Keratinocyte (primary cell): ENCODE results near the gene CTCF. TPM values are rescaled to one million over a fixed set of nuclear protein-coding genes. Genes with fewer than 3 reads are reported as not detected.

ENCODE experiments used
- DNase-seq: peaks from one replicate; pipeline ENCODE4 v3.0.0-alpha.2; 2011; ENCODE audit warnings: low read depth, missing footprints, low spot score
- FAIRE-seq: peaks from 2 replicates; lab custom pipeline; 2011; peaks lifted over from hg19 to GRCh38; lab: Jason Lieb, UNC
- H2AFZ ChIP-seq: 2 replicates; pipeline ENCODE4 v1.6.0; 2012; ENCODE audit warnings: low read length, control low read depth, inconsistent platforms; ENCODE audit not compliant: control insufficient read depth
- H3K27ac ChIP-seq: 2 replicates; pipeline ENCODE4 v1.5.1; 2011; ENCODE audit warnings: low read length; ENCODE audit not compliant: control insufficient read depth, insufficient read depth
- H3K27me3 ChIP-seq: 3 replicates; pipeline ENCODE4 v1.6.0; 2011; ENCODE audit warnings: low read length; ENCODE audit not compliant: control insufficient read depth, insufficient read depth; ENCODE audit errors: extremely low read depth
- H3K36me3 ChIP-seq, 2 experiments: 2 replicates in 1 of 2; 3 replicates in 1 of 2; pipeline ENCODE4 v1.5.1; 2011; ENCODE audit warnings: low read length in 2 of 2, mild to moderate bottlenecking in 1 of 2; ENCODE audit not compliant: control insufficient read depth in 2 of 2, insufficient read depth in 2 of 2; ENCODE audit errors: extremely low read depth in 1 of 2
- H3K4me1 ChIP-seq: 3 replicates; pipeline ENCODE4 v1.5.1; 2011; ENCODE audit warnings: low read length; ENCODE audit not compliant: control insufficient read depth, insufficient read depth; ENCODE audit errors: extremely low read depth
- H3K4me2 ChIP-seq: 3 replicates; pipeline ENCODE4 v1.6.0; 2011; ENCODE audit warnings: low read depth, low read length; ENCODE audit not compliant: control insufficient read depth, insufficient read depth; ENCODE audit errors: extremely low read depth
- H3K4me3 ChIP-seq, 3 experiments: fragments of 200-600 bp in 1 of 3; sonication (generic) in 1 of 3; 2 replicates in 2 of 3; 3 replicates in 1 of 3; pipeline ENCODE4 v1.5.1; 2011 to 2016; ENCODE audit warnings: low read length in 3 of 3, mild to moderate bottlenecking in 3 of 3, control low read depth in 2 of 3, inconsistent platforms in 1 of 3, low read depth in 1 of 3, mixed read lengths in 1 of 3, mixed run types in 1 of 3, moderate library complexity in 1 of 3; ENCODE audit not compliant: control insufficient read depth in 2 of 3, insufficient read depth in 2 of 3; ENCODE audit errors: extremely low read depth in 1 of 3
- H3K79me2 ChIP-seq: 2 replicates; pipeline ENCODE4 v1.6.0; 2012; ENCODE audit warnings: low read length; ENCODE audit not compliant: control insufficient read depth, insufficient read depth
- H3K9ac ChIP-seq: 3 replicates; pipeline ENCODE4 v1.6.0; 2011; ENCODE audit warnings: low read length; ENCODE audit not compliant: control insufficient read depth, insufficient read depth; ENCODE audit errors: extremely low read depth
- H3K9me1 ChIP-seq: 3 replicates; pipeline ENCODE4 v1.6.0; 2011; ENCODE audit warnings: low read length; ENCODE audit not compliant: control insufficient read depth, insufficient read depth; ENCODE audit errors: extremely low read depth
- H3K9me3 ChIP-seq: 2 replicates; pipeline ENCODE4 v1.5.1; 2012; ENCODE audit warnings: low read depth, low read length; ENCODE audit not compliant: control insufficient read depth
- H4K20me1 ChIP-seq: 3 replicates; pipeline ENCODE4 v1.6.0; 2011; ENCODE audit warnings: low read length; ENCODE audit not compliant: control insufficient read depth, insufficient read depth; ENCODE audit errors: extremely low read depth
- CTCF ChIP-seq, 3 experiments: IDR thresholded peaks in 1 of 3; conservative IDR thresholded peaks in 1 of 3; optimal IDR thresholded peaks in 1 of 3; 2 replicates in 2 of 3; 3 replicates in 1 of 3; pipeline versions ENCODE3 to v1.5.1; 2011; ENCODE audit warnings: low read length in 3 of 3, mild to moderate bottlenecking in 3 of 3, moderate library complexity in 2 of 3, control low read depth in 1 of 3, inconsistent platforms in 1 of 3; ENCODE audit not compliant: insufficient read depth in 2 of 3; ENCODE audit errors: extremely low read depth in 1 of 3
- EZH2 ChIP-seq: IDR thresholded peaks from one replicate; pipeline ENCODE4 v1.6.1; 2012; ENCODE audit warnings: inconsistent platforms, mild to moderate bottlenecking, low read length, moderate library complexity
- dilution Hi-C: fragments of 300-500 bp; cut with MboI; formaldehyde crosslinking; loops from one replicate; pipeline ENCODE4 v1.7.0; 2020; ENCODE audit warnings: low sequenced_read_pairs; ENCODE audit not compliant: extremely low pct_ligation_motif_present
- polyA plus RNA-seq, 5 experiments: library from polyadenylated mRNA; depleted of rRNA in 3 of 5; stranded (reverse) in 3 of 5; stranded (forward) in 1 of 5; unstranded in 1 of 5; fragments of >200 nt; gene quantifications; 1 replicate in 1 of 5; 2 replicates in 3 of 5; 3 replicates in 1 of 5; pipeline versions ENCODE4 v1.2.1 to v1.2.3, GENCODE V29; 2011 to 2012; ENCODE audit warnings: missing spikeins in 2 of 5, low read depth in 1 of 5, low replicate concordance in 1 of 5

The CTCF gene
- polyA plus RNA-seq, 1 donor (not counting 4 experiments of a cell fraction or from before 2014, with no cell fraction given): 21.4 TPM

DNA sequence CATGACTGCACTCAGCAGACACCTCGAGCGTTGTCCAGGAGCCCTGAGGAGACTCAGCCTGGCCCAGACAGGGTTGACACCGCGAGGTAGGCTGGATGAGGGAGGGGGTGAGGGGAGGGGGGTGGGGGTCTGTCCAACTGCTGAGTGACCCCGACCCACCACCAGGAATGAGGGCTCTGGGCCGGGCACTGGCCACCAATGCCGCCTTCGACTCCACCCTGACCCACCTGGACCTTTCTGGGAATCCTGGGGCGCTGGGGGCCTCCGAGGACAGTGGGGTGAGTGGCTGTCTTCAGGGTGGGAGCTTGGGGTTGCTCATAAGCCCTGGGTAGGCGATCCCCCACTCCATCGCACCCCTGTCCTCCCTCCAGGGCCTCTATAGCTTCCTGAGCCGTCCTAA is 85.4 kb downstream of the CTCF start:
- Histone ChIP-seq H3K9me1 (no peaks in the 10 kb centered on the region), H3K79me2 (no peaks in the 10 kb centered on the region), H3K4me1 (no peaks in the 10 kb centered on the region), H2AFZ (no peak overlapping the region), H3K4me2 (no peak overlapping the region), H4K20me1 (peaks cover 2% of the 10 kb centered on the region), H3K9me3 (no peaks in the 10 kb centered on the region), H3K27ac (no peak overlapping the region), H3K9ac (no peak overlapping the region), H3K4me3 (no peak overlapping the region), H3K27me3 (peaks cover 80% of the 10 kb centered on the region), H3K36me3 (no peaks in the 10 kb centered on the region)
- dilution Hi-C loops: no loop called here
- TF ChIP-seq CTCF (optimal IDR thresholded peaks at IDR 0.05 in 1 of 3, IDR thresholded peaks at IDR 0.05 in 1 of 3, conservative IDR thresholded peaks at IDR 0.05 in 1 of 3; ENCODE audit: extremely low read depth in 1 of 3, insufficient read depth in 2 of 3, low read length in 3 of 3): no peak
- TF ChIP-seq EZH2: no peak
- DNase-seq: no peak
- no peak for FAIRE-seq

DNA sequence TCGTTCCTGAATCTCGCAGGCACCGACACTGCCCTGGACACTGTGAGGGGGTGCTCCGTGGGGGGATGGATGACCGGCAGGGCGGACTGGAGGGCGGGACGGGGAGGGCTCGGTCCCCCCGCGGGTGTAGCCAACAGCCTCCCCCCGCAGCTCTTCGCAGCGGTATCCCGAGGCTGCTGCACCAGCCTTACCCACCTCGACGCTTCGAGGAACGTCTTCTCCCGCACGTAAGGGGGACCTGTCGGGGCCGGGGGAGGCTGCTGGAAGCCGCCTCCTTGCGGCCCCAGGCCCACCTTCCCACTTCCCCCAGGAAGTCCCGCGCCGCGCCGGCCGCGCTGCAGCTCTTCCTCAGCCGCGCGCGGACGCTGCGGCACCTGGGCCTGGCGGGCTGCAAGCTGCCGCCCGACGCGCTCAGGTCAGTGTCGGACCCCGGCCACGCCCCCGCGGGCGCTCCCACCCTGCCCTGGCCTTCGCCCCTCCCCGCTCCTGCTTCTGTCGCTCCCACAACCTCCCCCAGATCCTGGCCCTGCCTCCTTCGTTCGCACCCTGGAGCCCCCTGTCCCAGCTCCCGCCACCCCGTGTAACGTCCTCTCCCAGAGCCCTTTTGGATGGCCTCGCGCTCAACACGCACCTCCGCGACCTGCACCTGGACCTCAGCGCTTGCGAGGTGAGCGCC is 85.9 kb downstream of the CTCF start:
- Histone ChIP-seq H3K36me3 (no peaks in the 10 kb centered on the region), H3K9me3 (no peaks in the 10 kb centered on the region), H3K9me1 (no peaks in the 10 kb centered on the region), H3K27ac (no peak overlapping the region), H2AFZ (no peak overlapping the region), H3K4me2 (no peak overlapping the region), H4K20me1 (peaks cover 2% of the 10 kb centered on the region), H3K9ac (no peak overlapping the region), H3K79me2 (no peaks in the 10 kb centered on the region), H3K4me1 (no peaks in the 10 kb centered on the region), H3K4me3 (no peak overlapping the region), H3K27me3 (peaks cover 82% of the 10 kb centered on the region)
- no peak for FAIRE-seq
- TF ChIP-seq CTCF (optimal IDR thresholded peaks at IDR 0.05 in 1 of 3, IDR thresholded peaks at IDR 0.05 in 1 of 3, conservative IDR thresholded peaks at IDR 0.05 in 1 of 3; ENCODE audit: extremely low read depth in 1 of 3, insufficient read depth in 2 of 3, low read length in 3 of 3): no peak
- peak; percentile 69 for TF ChIP-seq EZH2
- dilution Hi-C loops: no loop called here
- no peak for DNase-seq
